A549 (cell line): Measurements from ENCODE around the gene POLE2.

Experiments used
- CBX8 ChIP-seq: fragments of 200-600 bp; sonication (generic); IDR thresholded peaks from 2 replicates; pipeline ENCODE4 v1.6.1; 2016
- KDM5A ChIP-seq: fragments of 200-600 bp; sonication (generic); IDR thresholded peaks from 2 replicates; pipeline ENCODE4 v1.6.1; 2016; ENCODE audit warnings: antibody characterized with exemption, mild to moderate bottlenecking
- RCOR1 ChIP-seq: fragments of 150-350 bp; IDR thresholded peaks from 2 replicates; pipeline ENCODE4 v1.6.1; 2014; ENCODE audit warnings: antibody characterized with exemption, low read length, low read depth
- TF ChIP-seq, protein P1 (sequence below): IDR thresholded peaks from 2 replicates; pipeline ENCODE4 v1.6.1; 2012
- TF ChIP-seq, protein P2 (sequence below): fragments of 250-450 bp; sonication (Bioruptor Pico); IDR thresholded peaks from 2 replicates; pipeline ENCODE4 v1.5.0; 2020; ENCODE audit warnings: low read depth, mild to moderate bottlenecking, moderate library complexity
- TF ChIP-seq, protein P3 (sequence below): fragments of >200 bp; sonication (Bioruptor Twin); formaldehyde crosslinking; IDR thresholded peaks from 3 replicates; pipeline ENCODE4 v1.5.1; 2016

DNA sequence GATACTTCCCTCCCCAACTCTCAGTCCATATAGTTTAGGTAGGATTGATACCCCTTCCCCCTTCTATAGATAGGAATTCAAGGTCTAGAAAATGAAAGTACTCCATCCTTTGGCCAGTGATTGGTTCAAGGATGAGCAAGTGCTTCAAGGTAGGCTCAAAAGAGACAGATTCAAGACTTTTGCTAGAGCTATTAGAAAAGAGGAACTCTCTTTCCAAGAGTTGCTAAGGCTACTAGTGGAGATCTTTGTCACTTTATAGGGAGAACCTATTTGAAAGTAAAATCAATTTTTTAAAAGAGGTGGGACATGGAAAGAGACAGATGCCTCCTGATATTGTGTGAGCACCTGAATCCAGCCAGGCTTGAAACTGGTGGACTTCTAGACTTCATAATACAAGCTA, 17.5 kb downstream of the POLE2 start:
- TF ChIP-seq RCOR1 (no peak), KDM5A (no peak), CBX8 (no peak)
- TF ChIP-seq, protein P1, sequence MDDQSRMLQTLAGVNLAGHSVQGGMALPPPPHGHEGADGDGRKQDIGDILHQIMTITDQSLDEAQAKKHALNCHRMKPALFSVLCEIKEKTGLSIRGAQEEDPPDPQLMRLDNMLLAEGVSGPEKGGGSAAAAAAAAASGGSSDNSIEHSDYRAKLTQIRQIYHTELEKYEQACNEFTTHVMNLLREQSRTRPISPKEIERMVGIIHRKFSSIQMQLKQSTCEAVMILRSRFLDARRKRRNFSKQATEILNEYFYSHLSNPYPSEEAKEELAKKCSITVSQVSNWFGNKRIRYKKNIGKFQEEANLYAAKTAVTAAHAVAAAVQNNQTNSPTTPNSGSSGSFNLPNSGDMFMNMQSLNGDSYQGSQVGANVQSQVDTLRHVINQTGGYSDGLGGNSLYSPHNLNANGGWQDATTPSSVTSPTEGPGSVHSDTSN = no peak
- TF ChIP-seq, protein P2, sequence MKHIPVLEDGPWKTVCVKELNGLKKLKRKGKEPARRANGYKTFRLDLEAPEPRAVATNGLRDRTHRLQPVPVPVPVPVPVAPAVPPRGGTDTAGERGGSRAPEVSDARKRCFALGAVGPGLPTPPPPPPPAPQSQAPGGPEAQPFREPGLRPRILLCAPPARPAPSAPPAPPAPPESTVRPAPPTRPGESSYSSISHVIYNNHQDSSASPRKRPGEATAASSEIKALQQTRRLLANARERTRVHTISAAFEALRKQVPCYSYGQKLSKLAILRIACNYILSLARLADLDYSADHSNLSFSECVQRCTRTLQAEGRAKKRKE = no peak
- TF ChIP-seq, protein P3, sequence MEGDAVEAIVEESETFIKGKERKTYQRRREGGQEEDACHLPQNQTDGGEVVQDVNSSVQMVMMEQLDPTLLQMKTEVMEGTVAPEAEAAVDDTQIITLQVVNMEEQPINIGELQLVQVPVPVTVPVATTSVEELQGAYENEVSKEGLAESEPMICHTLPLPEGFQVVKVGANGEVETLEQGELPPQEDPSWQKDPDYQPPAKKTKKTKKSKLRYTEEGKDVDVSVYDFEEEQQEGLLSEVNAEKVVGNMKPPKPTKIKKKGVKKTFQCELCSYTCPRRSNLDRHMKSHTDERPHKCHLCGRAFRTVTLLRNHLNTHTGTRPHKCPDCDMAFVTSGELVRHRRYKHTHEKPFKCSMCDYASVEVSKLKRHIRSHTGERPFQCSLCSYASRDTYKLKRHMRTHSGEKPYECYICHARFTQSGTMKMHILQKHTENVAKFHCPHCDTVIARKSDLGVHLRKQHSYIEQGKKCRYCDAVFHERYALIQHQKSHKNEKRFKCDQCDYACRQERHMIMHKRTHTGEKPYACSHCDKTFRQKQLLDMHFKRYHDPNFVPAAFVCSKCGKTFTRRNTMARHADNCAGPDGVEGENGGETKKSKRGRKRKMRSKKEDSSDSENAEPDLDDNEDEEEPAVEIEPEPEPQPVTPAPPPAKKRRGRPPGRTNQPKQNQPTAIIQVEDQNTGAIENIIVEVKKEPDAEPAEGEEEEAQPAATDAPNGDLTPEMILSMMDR = no peak
